A549 (cell line): ENCODE measurements around the gene SYTL3.

Experiments used
- CHD2 ChIP-seq: fragments of 150-350 bp; IDR thresholded peaks from 2 replicates; pipeline ENCODE4 v1.6.1; 2014; ENCODE audit warnings: low read length; ENCODE audit not compliant: partially characterized antibody
- HDAC2 ChIP-seq: fragments of 200-600 bp; sonication (generic); IDR thresholded peaks from 2 replicates; pipeline ENCODE4 v1.6.1; 2016
- HOXA7 ChIP-seq: fragments of 250-450 bp; sonication (Bioruptor Pico); IDR thresholded peaks from 2 replicates; pipeline ENCODE4 v1.5.0; 2020; ENCODE audit warnings: mild to moderate bottlenecking, moderate library complexity
- POLR2A ChIP-seq: IDR thresholded peaks from 2 replicates; pipeline ENCODE4 v1.6.1; 2012; ENCODE audit warnings: mild to moderate bottlenecking, low read length
- TF ChIP-seq, protein P1 (sequence below): fragments of 200-600 bp; sonication (generic); IDR thresholded peaks from 2 replicates; pipeline ENCODE4 v1.6.1; 2016; ENCODE audit warnings: antibody characterized with exemption, mild to moderate bottlenecking, moderate library complexity
- TF ChIP-seq, protein P2 (sequence below): fragments of >200 bp; sonication (Bioruptor Twin); formaldehyde crosslinking; IDR thresholded peaks from 3 replicates; pipeline ENCODE4 v1.5.1; 2016
- TF ChIP-seq, protein P3 (sequence below): fragments of 250-450 bp; sonication (Bioruptor Pico); IDR thresholded peaks from 2 replicates; pipeline ENCODE4 v1.5.0; 2020; ENCODE audit warnings: low read depth, mild to moderate bottlenecking, moderate library complexity
- TF ChIP-seq, protein P4 (sequence below): fragments of >200 bp; sonication (Bioruptor Twin); formaldehyde crosslinking; IDR thresholded peaks from 3 replicates; pipeline ENCODE4 v1.6.1; 2016

DNA sequence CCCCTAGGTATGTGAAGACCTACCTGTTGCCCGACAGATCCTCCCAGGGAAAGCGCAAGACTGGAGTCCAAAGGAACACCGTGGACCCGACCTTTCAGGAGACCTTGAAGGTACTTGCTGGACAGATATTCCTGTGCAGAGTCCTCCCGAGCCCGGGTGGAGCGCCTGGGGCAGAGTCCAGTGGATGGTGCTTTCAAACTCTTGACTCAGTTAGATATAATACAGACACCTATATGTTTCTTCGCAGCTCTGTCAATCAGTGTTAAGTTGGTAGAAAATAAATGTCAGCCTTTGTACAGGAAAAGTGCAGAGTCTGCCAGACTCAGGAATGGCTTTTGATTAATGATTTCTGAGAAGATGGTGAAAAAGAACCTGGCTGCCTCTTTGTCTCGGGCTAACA lies 102.1 kb downstream of the SYTL3 start:
- TF ChIP-seq, protein P1, sequence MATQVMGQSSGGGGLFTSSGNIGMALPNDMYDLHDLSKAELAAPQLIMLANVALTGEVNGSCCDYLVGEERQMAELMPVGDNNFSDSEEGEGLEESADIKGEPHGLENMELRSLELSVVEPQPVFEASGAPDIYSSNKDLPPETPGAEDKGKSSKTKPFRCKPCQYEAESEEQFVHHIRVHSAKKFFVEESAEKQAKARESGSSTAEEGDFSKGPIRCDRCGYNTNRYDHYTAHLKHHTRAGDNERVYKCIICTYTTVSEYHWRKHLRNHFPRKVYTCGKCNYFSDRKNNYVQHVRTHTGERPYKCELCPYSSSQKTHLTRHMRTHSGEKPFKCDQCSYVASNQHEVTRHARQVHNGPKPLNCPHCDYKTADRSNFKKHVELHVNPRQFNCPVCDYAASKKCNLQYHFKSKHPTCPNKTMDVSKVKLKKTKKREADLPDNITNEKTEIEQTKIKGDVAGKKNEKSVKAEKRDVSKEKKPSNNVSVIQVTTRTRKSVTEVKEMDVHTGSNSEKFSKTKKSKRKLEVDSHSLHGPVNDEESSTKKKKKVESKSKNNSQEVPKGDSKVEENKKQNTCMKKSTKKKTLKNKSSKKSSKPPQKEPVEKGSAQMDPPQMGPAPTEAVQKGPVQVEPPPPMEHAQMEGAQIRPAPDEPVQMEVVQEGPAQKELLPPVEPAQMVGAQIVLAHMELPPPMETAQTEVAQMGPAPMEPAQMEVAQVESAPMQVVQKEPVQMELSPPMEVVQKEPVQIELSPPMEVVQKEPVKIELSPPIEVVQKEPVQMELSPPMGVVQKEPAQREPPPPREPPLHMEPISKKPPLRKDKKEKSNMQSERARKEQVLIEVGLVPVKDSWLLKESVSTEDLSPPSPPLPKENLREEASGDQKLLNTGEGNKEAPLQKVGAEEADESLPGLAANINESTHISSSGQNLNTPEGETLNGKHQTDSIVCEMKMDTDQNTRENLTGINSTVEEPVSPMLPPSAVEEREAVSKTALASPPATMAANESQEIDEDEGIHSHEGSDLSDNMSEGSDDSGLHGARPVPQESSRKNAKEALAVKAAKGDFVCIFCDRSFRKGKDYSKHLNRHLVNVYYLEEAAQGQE: no peak
- TF ChIP-seq HOXA7 (CRISPR knock-in tag): no peak
- TF ChIP-seq, protein P2, sequence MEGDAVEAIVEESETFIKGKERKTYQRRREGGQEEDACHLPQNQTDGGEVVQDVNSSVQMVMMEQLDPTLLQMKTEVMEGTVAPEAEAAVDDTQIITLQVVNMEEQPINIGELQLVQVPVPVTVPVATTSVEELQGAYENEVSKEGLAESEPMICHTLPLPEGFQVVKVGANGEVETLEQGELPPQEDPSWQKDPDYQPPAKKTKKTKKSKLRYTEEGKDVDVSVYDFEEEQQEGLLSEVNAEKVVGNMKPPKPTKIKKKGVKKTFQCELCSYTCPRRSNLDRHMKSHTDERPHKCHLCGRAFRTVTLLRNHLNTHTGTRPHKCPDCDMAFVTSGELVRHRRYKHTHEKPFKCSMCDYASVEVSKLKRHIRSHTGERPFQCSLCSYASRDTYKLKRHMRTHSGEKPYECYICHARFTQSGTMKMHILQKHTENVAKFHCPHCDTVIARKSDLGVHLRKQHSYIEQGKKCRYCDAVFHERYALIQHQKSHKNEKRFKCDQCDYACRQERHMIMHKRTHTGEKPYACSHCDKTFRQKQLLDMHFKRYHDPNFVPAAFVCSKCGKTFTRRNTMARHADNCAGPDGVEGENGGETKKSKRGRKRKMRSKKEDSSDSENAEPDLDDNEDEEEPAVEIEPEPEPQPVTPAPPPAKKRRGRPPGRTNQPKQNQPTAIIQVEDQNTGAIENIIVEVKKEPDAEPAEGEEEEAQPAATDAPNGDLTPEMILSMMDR: no peak
- TF ChIP-seq, protein P3, sequence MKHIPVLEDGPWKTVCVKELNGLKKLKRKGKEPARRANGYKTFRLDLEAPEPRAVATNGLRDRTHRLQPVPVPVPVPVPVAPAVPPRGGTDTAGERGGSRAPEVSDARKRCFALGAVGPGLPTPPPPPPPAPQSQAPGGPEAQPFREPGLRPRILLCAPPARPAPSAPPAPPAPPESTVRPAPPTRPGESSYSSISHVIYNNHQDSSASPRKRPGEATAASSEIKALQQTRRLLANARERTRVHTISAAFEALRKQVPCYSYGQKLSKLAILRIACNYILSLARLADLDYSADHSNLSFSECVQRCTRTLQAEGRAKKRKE (CRISPR knock-in tag): no peak
- no peak for TF ChIP-seq HDAC2
- no peak for TF ChIP-seq POLR2A
- TF ChIP-seq, protein P4, sequence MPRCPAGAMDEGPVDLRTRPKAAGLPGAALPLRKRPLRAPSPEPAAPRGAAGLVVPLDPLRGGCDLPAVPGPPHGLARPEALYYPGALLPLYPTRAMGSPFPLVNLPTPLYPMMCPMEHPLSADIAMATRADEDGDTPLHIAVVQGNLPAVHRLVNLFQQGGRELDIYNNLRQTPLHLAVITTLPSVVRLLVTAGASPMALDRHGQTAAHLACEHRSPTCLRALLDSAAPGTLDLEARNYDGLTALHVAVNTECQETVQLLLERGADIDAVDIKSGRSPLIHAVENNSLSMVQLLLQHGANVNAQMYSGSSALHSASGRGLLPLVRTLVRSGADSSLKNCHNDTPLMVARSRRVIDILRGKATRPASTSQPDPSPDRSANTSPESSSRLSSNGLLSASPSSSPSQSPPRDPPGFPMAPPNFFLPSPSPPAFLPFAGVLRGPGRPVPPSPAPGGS: no peak
- no peak for TF ChIP-seq CHD2
